ENCODE data around the gene DUOX2. TPM values are rescaled to one million over a fixed set of nuclear protein-coding genes. Genes with fewer than 3 reads are reported as not detected.
A peak's percentile ranks its signal among the peaks of the same experiment; 100 is the strongest.

Gene DUOX2
- total RNA-seq, 2 donors from 2014 or later = 0.11 to 0.13 TPM

DNA sequence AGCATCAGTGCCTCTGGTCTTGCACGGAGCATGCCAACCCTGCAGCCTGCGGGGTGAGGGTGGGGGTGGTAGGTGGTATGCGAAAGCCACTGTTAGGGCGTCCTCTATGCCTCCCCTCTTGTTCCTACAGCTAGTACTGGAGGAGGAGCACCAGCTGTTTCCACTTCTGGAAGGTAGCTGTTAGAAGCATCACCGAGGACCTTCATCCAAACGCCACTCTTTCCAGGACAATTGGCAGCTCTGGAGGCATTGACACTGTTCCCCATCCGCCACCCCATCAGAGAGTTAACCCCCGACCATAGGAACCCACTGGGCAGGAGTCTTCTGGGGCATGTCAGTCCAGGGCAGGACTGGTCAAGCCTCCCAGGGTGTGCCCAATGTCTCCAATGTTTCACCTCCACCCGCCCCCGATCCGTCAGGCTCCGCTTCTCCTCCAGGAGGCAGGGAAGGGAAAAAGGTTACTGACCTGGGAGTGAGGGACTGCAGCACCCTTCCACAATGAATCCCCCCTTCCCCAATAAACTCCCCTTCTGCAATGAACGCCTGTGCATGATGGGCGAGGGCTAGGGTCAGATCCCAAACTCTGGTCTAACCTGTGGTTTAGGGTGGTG is 487 bp downstream of the DUOX2 start:
- Histone ChIP-seq H3K27me3 (ENCODE audit: control insufficient read depth, insufficient read depth, low read length, poor library complexity, severe bottlenecking) (peaks cover 91% of the 10 kb centered on the region), H3K36me3 (ENCODE audit: control insufficient read depth, insufficient read depth, low read length) (no peaks in the 10 kb centered on the region), H3K4me1 (ENCODE audit: control insufficient read depth, insufficient read depth, low read length) (no peaks in the 10 kb centered on the region), H3K9me3 (ENCODE audit: control insufficient read depth, low read length) (no peaks in the 10 kb centered on the region), H3K9ac (ENCODE audit: extremely low read depth, low read length, poor library complexity, severe bottlenecking) (no peak overlapping the region), H3K27ac (ENCODE audit: low read depth, low read length) (no peak overlapping the region), H3K4me3 (ENCODE audit: low read length) (peak overlapping the region; percentile 67)
- Mint-ChIP-seq H3K36me3 (ENCODE audit: low read depth) (no peaks in the 10 kb centered on the region), H3K4me3 (peak overlapping the region; percentile 51), H3K4me1 (peaks cover 16% of the 10 kb centered on the region), H3K27me3 (ENCODE audit: insufficient read depth) (peaks cover 94% of the 10 kb centered on the region), H3K9me3 (peaks cover 7% of the 10 kb centered on the region), H3K27ac (no peak overlapping the region)
- WGBS, 2 experiments (ENCODE audit: insufficient coverage in 1 of 2, insufficient read length in 1 of 2) = 13 to 17% methylated on average over 5 to 10 of the region's 14 CpGs
- TF ChIP-seq, protein P1, sequence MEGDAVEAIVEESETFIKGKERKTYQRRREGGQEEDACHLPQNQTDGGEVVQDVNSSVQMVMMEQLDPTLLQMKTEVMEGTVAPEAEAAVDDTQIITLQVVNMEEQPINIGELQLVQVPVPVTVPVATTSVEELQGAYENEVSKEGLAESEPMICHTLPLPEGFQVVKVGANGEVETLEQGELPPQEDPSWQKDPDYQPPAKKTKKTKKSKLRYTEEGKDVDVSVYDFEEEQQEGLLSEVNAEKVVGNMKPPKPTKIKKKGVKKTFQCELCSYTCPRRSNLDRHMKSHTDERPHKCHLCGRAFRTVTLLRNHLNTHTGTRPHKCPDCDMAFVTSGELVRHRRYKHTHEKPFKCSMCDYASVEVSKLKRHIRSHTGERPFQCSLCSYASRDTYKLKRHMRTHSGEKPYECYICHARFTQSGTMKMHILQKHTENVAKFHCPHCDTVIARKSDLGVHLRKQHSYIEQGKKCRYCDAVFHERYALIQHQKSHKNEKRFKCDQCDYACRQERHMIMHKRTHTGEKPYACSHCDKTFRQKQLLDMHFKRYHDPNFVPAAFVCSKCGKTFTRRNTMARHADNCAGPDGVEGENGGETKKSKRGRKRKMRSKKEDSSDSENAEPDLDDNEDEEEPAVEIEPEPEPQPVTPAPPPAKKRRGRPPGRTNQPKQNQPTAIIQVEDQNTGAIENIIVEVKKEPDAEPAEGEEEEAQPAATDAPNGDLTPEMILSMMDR (conservative IDR thresholded peaks at IDR 0.05) = no peak
- no peak for DNase-seq

GRCh38 chr15:45112591-45113379 is 1.2 kb downstream of the DUOX2 start:
- no peaks in the 10 kb centered on the region for H3K36me3 ChIP-seq (ENCODE audit: control insufficient read depth, insufficient read depth, low read length)

DNA sequence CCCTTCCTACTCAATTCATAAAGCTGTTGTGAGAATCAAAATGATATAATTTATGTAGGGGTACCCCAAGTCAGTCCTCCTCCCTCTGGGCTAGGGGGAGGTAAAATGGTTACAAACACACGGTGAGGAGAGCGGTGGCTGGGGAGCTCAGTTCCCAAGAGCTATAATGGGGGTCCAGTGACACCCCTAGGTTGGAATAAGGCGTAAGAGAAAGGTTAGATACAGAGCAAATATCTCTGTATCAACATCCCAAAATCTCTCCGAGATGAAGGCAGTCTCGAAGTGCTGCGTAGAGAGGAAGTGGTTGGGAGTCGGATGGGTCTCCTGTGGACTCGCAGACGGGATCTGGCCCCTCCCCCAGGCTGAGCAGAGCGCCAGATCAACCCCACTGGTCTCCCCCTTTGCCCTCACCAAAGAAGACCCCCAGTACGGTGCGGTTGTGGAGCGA is 1.8 kb downstream of the DUOX2 start:
- WGBS, 2 experiments (ENCODE audit: insufficient coverage in 1 of 2, insufficient read length in 1 of 2) = 0 to 24% methylated on average over 3 to 13 of the region's 13 CpGs
- H3K36me3 Mint-ChIP-seq (ENCODE audit: low read depth) = no peaks in the 10 kb centered on the region
- DNase-seq = no peak
- H3K4me3 Mint-ChIP-seq = peak overlapping the region; percentile 51
- Histone ChIP-seq H3K27ac (ENCODE audit: low read depth, low read length) (no peak overlapping the region), H3K4me3 (ENCODE audit: low read length) (peak overlapping the region; percentile 67), H3K27me3 (ENCODE audit: control insufficient read depth, insufficient read depth, low read length, poor library complexity, severe bottlenecking) (peaks cover 91% of the 10 kb centered on the region), H3K9ac (ENCODE audit: extremely low read depth, low read length, poor library complexity, severe bottlenecking) (peak overlapping the region; percentile 1), H3K36me3 (ENCODE audit: control insufficient read depth, insufficient read depth, low read length) (no peaks in the 10 kb centered on the region), H3K4me1 (ENCODE audit: control insufficient read depth, insufficient read depth, low read length) (no peaks in the 10 kb centered on the region), H3K9me3 (ENCODE audit: control insufficient read depth, low read length) (no peaks in the 10 kb centered on the region)
- no peak overlapping the region for H3K27ac Mint-ChIP-seq
- TF ChIP-seq, protein P1 (conservative IDR thresholded peaks at IDR 0.05) = no peak
- peaks cover 81% of the 10 kb centered on the region for H3K27me3 Mint-ChIP-seq (ENCODE audit: insufficient read depth)
- no peaks in the 10 kb centered on the region for H3K9me3 Mint-ChIP-seq
- peaks cover 16% of the 10 kb centered on the region for H3K4me1 Mint-ChIP-seq

More at GRCh38 chr15:45112591-45113379, 1.2 kb downstream of the DUOX2 start:
- H3K36me3 Mint-ChIP-seq (ENCODE audit: low read depth) = no peaks in the 10 kb centered on the region
- H3K4me1 ChIP-seq (ENCODE audit: control insufficient read depth, insufficient read depth, low read length) = no peaks in the 10 kb centered on the region
- H3K4me1 Mint-ChIP-seq = peaks cover 16% of the 10 kb centered on the region
- peaks cover 87% of the 10 kb centered on the region for H3K27me3 Mint-ChIP-seq (ENCODE audit: insufficient read depth)
- peaks cover 5% of the 10 kb centered on the region for H3K9me3 Mint-ChIP-seq
- no peaks in the 10 kb centered on the region for H3K9me3 ChIP-seq (ENCODE audit: control insufficient read depth, low read length)
- H3K4me3 Mint-ChIP-seq = peak overlapping the region; percentile 51
- WGBS, 2 experiments (ENCODE audit: insufficient coverage in 1 of 2, insufficient read length in 1 of 2) = 3 to 4% methylated on average over 15 to 57 of the region's 58 CpGs
- H3K27ac Mint-ChIP-seq = no peak overlapping the region
- DNase-seq = peak; percentile 79
- H3K4me3 ChIP-seq (ENCODE audit: low read length) = peak overlapping the region; percentile 67
- H3K27me3 ChIP-seq (ENCODE audit: control insufficient read depth, insufficient read depth, low read length, poor library complexity, severe bottlenecking) = peaks cover 95% of the 10 kb centered on the region
- TF ChIP-seq, protein P1 (conservative IDR thresholded peaks at IDR 0.05) = no peak
- H3K9ac ChIP-seq (ENCODE audit: extremely low read depth, low read length, poor library complexity, severe bottlenecking) = peak overlapping the region; percentile 1
- H3K27ac ChIP-seq (ENCODE audit: low read depth, low read length) = no peak overlapping the region
